Fibroblast of skin of left biceps (primary cell): ENCODE data around the gene KATNAL1.

Experiments
- DNase-seq, 2 experiments: peaks; one replicate each; pipeline ENCODE4 v3.0.0-alpha.2; 2013; ENCODE audit warnings: low read depth in 2 of 2

The KATNAL1 gene

DNA sequence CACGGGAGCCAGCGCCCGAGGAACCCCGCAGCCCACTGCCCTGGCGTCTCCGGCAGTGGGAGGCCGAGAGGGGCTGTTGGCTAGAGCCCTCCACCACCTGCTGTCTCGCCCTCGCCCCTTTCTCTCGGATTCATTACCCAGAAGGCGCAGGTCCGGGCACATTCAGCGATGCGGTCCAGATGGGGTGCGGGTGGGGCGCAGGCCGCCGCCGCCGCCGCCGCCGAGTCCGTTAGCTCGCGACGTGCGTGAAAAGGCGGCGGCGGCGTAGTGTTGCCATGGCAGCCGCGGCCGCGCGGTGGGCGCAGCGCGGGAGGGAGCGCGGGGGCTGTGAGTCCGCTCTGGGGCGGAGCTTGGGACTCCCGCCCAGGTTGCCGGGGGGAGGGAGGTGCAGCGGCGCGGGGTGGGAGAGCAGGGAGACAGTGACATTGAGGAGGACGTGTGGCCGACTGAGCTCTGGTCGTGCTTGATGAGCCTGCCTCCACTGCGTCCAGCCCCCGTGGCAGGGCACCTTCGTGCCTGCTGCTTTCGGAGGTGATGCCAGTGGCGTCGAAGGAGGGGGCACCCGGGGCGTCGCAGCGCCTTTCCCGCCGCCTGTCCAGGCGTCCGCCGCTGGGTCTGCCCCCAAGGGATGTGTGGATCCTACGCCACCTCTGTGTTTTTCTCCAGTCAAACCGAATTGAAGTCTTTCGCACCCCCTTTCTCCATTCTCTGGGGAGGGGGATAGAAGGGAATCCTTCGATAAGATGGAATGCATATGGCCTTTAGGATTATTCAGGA, at the start of gene KATNAL1:
Gene KATNAL1 (minus strand): TSS at position 358 of the 777 bp plus-strand sequence. CDS start 23,774 bp downstream, outside the sequence.
- DNase-seq, result peak; percentile 33 to 35

DNA sequence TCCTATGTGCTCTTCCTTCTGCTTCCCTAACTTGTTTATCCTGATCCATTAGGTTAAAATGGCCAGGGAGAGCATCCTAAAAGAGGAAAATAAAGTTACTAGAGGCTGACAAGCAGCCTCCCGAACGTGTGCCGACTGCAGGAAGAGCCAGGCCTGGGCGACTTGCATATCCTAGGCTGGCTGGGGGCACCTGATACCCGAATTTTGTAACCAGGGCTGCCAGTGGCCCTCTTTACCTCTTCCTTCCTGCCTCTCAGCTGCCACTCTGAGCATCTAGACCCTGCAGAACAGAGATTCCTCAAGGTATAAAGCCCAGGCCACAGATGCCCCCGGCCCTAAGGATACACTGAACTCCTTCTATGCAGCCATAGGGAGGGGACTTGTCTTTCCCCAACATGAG, 48.5 kb upstream of the KATNAL1 start:
- DNase-seq, result no peak

DNA sequence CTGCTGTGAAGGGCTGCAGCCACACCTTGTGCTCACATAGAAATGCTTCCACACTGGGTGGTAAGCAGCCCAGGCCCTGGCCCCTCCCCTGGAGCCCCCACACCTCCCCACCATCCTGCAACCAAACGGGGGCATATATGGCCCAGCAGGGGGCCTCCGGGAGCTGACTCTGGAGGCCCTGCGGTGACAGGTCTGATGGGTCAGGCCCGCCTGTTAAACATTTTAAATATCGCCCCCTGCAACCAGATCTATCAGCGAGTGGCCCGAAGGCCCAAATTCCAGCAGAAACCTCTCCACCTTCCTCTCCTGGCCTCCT, 48.0 kb upstream of the KATNAL1 start:
- DNase-seq, result no peak

GRCh38 chr13:30354493-30355383, 47.4 kb upstream of the KATNAL1 start:
- peak; percentile 61 to 64 for DNase-seq

GRCh38 chr13:30353471-30354215, 46.3 kb upstream of the KATNAL1 start:
- DNase-seq, result no peak

- no peak for DNase-seq
Measured at GRCh38 chr13:30353060-30353459, 45.7 kb upstream of the KATNAL1 start.

DNA sequence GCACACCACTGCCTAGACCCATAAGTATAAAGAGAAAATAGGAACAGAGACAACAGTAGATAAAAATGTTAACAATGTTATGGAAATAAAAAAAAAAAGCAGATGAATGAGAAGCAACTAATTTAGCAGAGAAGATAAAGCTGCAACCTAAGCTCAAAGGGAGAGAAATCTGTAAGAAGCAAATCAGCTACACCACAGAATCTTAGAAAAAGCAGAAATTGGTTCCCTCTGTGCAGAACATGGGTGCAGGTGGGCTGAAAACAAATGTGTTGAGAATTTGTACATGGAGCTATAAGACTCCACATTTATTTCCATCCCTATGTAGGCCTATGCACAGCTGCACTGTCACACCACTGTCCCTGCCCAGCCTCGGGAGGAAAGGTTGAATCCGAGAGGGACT, 44.8 kb upstream of the KATNAL1 start:
- no peak for DNase-seq

GRCh38 chr13:30346789-30347167, 39.4 kb upstream of the KATNAL1 start:
- no peak for DNase-seq

GRCh38 chr13:30346153-30346788, 38.9 kb upstream of the KATNAL1 start:
- no peak for DNase-seq

DNA sequence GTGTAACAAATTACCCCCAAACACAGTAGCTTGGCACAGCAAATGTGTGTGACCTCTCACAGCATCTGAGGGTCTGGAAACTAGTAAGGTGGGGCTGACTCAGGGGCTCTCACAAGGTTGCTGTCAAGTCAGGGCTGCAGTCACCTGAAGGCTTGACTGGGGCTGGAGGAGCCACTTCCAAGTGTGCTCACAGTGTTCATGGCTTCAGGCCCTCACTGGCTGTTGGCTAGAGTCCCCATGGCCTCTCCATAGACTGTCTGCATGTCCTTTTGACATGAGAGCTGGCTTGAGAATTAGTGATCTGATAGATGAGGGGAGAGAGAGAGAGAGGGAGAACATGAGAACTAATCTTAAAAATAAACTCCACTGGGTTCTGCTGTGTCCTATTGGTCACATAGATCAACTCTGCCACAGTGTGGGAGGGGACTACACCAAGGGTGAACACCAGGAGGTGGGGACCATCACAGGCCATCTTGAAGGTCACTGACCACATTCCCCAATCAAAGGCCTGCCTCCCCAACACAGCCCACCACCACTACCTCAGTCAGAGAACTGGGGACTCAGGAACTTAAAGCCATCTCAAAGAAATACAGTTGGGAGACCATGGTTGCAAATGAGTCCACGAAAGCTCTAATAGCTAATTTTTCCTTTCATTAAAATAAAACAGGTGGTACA, 38.2 kb upstream of the KATNAL1 start:
- no peak for DNase-seq

DNA sequence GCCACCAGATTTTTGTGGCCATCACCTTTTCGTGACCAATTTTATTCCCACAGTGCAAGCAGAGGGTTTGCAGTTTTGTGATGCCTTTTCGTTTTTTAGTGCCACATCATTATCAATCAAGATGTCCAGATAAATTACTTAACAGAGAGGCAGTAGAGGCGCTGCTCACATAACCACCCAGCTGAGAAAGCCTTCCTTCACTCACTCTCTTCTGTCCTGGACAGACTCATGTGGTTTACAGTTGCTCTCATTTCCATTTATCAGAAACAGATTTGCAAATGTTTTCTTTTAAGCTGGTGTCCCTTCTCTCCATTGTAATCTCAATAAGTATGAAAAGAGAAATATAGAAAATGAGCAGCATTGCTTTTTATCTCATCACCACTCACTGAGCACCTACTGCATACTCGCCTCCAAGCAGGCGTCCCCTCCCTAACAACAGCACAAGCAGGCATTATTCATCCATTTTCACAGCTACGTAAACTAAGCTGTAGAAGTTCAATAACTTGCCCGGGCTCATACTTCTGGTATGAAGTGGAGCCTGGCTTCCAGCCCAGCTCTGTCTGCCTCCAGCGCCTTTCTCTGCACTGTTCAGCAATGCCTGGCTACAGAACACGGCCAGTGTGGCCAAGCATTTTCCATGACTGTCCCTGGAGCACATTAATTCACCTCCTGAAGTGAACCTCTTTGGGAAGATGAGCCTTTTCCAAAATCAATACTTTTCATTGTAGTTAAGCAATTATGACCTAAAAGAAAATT, 34.6 kb upstream of the KATNAL1 start:
- peak; percentile 79 to 81 for DNase-seq

DNA sequence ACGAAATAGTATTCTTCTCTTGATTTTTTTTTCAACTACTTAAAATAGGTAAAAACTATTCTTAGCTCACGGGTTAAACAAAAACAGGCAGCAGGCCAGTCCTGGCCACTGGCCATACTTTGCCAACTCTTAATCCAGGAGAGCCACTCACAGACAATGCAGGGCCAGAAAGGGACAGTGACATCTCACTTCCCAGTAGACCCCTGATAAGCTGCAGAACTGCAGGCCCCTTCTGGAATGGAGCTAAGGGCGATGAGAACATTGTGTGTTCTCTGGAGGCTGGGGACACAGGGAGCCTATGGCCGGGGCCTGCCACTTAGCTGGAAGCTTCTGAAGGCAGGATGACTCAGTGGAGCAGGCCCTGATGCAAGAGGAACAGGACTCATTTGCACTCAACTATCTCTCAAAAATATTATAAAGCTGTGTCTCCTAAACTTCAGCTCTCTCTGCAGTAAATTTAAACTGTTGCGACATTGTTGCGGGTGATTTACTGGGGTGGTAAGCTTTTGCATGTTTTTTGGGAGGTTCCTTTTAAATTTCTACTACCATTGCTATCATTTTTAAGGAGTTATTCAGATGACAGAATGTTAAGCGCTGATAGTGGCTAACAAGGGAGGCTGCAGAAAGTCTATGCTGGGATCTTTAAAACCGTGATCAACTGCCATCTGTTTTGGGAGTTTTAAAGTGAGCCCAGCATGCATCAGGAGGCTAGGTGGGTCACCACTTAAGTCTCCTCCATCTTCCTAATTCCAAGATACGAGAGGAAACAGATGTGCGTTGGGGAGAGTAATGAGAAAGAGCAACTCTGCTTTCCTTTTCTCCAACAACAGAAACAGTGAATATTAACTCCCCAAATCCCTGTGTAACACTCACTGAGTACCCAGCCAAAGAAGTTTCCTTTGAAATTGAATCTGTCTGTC, 33.2 kb upstream of the KATNAL1 start:
- DNase-seq, result peak; percentile 91 to 94

DNA sequence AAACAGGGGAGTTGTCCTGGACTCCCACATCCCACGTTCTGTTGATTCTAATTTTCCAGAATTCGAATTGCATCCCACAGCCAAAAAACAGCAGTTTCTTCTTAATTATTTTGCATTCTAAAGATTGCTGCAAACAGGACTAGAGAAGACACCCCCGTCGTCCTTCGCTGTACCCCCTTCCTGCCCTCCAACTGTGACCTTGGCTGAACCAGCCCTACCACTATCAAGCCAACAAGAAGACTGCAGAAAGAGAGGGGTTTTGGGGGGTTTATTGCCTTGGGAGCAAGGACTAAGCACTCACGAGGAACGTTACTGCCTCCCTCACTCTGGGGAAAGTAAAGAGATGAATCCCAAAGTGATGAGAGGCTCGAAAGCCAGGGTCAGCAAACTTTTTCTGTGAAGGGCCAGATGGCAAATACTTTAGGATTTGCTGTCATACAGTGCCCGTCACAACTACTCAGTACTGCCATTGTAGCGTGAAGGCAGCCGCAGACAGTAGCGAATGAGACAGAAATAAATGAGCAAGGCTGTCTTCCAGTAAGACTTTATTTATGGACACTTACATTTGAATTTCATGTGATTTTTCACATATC, 32.5 kb upstream of the KATNAL1 start:
- DNase-seq, result no peak

DNA sequence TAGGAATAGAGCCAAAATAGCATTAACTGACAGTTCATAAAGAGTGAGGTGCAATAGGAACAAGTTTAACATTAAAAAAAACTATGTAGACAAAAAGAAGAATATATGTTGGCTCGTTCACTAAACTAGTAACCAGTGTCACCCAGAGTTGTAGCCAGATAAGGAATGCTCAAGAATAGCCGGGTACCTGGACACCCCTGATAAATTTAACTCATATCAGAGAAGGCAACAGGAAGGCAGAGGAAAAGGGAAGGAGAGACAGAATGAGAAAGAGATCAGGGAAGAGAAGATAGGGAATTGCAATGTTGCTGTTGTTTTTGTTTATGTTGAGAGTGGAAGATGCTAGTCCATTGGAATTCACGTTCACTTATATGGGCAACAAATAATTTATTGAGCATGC, 31.6 kb upstream of the KATNAL1 start:
- DNase-seq, result no peak

DNA sequence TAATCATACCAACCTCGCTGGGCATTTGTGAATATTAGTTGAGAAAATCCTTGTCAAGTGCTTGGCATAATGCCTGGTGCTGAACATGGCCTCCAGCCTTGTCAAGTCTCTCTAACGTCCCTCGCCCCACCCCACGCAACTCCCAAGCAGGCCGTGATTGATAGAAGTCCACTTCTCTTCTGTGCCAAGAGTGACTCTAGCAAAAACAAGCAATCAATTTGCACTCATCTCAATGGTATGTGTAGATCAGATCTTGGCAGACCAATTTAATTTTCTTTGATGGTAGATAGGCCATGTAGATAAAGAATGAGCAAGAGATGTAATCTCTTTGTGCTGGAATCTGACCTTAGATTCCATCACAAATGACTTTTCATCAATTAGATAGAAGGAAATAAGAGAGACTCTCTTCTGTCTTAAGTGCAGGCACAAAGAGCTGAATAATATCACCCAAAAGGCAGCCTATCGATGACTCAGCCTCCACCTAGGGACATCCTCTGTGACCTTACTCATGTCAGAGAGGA, 31.0 kb upstream of the KATNAL1 start:
- DNase-seq, result peak; percentile 36 to 46

- DNase-seq, result no peak
Measured at GRCh38 chr13:30337061-30337610, 29.8 kb upstream of the KATNAL1 start.

DNA sequence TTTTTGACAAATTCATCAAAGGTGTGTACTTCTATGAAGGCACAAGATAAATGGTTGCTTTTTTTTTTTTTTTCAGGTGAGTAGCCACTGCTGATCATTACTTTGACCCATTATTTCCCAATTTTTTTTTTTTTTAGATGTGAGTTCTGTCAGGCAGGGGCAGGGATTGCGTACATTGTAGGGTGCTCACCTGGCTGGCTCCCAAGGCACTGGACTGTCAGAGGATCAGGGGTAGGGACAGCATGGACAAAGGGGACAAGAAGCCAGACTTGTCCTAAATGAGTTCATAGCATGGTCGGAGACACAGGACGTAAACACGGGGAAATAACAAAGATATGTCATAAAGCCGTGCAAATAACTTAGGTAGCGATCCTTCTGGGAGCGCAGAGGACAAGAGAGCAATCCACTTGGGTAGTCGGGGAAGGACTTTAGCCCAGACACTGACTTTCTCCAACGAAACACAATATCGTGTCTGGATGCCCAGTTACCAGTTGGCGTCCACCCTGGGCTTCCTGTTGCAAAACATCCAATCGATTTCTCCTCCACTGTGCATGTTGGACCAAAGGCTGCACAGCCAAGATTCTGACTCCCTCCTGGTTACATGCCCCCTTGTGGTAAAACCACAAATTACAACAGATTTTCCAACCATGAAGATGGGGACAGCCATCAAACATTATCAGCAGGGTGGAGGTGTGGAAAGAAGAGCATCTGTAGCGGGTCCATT, 27.5 kb upstream of the KATNAL1 start:
- no peak for DNase-seq

DNA sequence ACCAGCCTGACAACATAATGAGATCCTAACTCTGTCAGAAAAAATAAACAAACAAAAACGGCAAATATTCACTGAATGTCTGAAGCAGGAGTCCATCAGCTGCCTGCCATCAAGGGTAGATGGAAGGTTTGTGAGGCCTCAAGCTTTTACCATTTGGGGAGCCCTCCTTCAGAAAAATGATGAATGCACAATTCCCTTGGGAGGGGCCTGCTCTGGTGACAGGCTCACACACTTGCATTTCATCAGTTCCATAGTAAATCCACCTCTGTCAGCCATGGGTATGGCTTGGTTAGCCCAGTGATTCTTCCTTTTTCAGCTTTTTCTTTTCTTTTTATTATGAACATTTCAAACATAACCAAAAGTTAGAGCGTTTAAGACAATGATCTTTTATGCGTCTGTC, 26.3 kb upstream of the KATNAL1 start:
- DNase-seq, result no peak
